Cardiac fibroblast (primary cell): ENCODE results near the gene UBFD1.

Source experiments
- DNase-seq, 2 donors: peaks; one replicate each; pipeline versions ENCODE4 v3.0.0 to v3.0.0-alpha.2; 2010; ENCODE audit warnings: low read depth in 2 of 2
- H3K4me3 ChIP-seq, 2 donors: replicated peaks in 1 of 2; 1 replicate in 1 of 2; 2 replicates in 1 of 2; pipeline ENCODE4 v1.5.1; 2011; ENCODE audit warnings: low read depth in 2 of 2, low read length in 2 of 2, mild to moderate bottlenecking in 2 of 2, moderate library complexity in 1 of 2
- TF ChIP-seq, protein P1 (sequence below): IDR thresholded peaks from one replicate; pipeline ENCODE4 v1.5.1; 2011; ENCODE audit warnings: low read depth, mild to moderate bottlenecking, low read length, inconsistent platforms

Gene UBFD1

DNA sequence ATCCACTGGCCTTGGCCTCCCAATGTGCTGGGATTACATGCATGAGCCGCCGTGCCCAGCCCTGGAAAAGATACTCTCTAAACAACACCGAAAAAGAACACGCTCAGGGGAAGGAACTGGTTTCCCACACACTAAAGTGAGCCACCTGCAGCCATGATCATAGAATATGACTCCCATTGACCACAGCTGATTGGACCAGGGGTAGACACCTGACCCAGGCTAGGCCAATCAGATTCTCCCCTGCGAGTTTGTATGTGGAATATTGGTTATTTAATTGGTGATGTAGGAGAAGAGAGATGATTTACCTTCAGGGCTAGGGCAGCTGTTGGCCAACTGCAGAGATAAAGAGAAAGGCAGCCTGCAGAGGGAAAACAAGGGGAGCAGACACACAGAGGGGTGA is 38.2 kb upstream of the UBFD1 start:
- no peak for DNase-seq
- H3K4me3 ChIP-seq, result no peak overlapping the region
- TF ChIP-seq, protein P1, sequence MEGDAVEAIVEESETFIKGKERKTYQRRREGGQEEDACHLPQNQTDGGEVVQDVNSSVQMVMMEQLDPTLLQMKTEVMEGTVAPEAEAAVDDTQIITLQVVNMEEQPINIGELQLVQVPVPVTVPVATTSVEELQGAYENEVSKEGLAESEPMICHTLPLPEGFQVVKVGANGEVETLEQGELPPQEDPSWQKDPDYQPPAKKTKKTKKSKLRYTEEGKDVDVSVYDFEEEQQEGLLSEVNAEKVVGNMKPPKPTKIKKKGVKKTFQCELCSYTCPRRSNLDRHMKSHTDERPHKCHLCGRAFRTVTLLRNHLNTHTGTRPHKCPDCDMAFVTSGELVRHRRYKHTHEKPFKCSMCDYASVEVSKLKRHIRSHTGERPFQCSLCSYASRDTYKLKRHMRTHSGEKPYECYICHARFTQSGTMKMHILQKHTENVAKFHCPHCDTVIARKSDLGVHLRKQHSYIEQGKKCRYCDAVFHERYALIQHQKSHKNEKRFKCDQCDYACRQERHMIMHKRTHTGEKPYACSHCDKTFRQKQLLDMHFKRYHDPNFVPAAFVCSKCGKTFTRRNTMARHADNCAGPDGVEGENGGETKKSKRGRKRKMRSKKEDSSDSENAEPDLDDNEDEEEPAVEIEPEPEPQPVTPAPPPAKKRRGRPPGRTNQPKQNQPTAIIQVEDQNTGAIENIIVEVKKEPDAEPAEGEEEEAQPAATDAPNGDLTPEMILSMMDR, result no peak

DNA sequence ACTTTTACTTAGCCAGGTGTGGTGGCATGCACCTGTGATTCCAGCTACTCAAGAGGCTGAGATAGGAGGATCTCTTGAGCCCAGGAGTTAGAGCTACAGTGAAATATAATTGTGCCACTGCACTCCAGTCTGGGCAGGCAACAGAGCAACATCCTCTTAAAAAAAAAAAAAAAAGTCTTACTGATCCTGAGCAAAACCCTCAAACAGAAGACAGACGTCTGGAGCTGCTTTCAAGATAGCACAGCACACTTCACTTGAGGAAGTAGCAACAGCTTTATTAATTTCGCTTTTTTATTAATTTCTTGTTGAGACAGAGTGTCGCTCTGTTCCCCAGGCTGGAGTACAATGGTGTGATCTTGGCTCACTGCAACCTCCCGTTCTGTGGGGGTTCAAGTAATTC is 37.0 kb upstream of the UBFD1 start:
- no peak for DNase-seq
- H3K4me3 ChIP-seq, result no peak overlapping the region
- TF ChIP-seq, protein P1, result no peak

DNA sequence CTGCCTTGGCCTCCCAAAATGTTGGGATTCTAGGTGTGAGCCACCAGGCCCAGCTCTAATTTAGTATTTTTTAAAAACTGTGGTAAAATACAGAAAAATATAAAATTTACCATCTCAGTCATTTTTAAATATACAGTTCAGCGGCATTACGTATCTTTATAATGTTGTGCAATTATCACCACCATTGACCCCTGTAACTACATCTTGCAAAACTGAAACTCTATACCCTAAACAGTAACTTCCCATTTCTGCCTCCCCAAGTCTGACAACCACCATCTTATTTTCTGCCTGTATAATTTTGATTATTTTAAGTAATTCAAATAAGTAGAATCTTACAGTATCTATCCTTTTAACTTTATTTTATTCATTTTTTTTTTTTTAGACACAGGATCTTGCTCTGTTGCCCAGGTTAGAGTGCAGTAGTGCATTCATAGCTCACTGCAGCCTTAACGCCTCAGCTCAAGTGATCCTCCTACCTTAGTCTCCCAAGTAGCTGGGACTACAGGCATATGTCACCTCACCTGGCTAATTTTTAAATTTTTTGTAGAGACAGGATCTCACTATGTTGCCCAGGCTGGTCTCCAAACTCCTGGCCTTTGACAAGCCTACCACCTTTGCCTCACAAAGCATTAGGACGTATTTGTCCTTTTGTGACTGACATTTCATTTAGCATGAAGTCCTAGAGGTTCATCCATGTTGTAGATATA is 36.3 kb upstream of the UBFD1 start:
- DNase-seq, result no peak
- H3K4me3 ChIP-seq, result no peak overlapping the region
- TF ChIP-seq, protein P1, result no peak

DNA sequence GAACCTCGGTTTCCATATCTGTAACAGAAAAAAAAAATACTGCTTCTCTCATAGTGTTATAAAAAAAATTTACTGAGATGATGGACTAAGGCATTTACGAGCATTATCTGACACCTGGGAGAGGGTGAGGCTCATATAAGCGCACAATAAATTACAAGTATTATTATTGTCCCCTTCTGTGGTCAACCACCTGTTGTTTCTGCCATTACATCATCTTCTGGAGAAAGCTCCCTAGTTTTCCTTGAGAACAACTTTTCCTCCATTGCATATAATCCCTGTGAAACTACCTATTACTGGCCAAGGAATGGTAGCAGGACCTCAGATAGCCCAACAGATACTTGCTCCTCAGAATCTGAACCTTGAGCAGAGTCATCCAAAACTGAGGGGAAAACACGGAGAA is 35.6 kb upstream of the UBFD1 start:
- H3K4me3 ChIP-seq, result no peak overlapping the region
- TF ChIP-seq, protein P1, result no peak
- no peak for DNase-seq

DNA sequence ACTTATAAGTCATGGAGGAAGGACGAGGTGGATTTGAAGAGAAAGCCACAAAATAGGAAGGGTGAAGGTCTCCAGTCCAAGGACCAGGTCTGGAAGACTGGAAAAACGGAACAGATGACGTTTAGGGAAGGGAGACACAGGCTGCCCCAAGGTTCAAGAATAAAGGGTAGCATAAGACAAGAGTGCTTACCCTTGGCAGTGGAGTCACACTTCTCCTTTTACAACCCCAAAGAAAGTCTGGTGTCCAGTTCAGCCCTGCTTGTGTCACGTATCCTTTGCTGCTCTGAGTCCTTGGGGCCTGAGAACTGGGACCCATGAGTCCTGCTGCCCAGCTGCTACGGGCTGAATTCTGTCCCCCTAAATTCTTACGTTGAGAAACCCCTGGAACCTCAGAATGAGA is 34.2 kb upstream of the UBFD1 start:
- no peak overlapping the region for H3K4me3 ChIP-seq
- no peak for DNase-seq

DNA sequence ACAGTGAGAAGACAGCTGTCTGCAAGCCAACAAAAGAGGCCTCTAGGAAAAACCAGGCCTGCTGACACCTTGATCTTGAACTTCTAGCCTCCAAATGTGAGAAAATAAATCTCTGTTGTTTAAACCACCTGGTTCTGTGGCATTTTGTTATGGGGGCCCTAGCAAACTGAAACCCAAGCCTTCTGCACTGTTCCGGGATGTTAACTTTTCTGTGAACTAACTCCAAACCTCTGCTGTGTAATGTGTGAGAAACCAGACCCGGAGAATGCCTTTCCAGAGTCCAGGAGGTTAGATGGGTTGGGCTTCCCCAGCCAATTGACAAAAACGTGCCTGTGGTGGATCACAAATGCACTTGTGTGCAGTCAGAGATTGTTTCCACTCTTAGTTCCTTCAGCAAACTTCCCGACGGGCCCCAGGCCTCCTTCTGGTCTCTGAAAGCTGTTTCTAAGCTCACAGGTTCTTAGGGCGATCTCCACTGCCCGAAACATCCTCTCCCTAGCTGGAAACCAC is 33.6 kb upstream of the UBFD1 start:
- no peak overlapping the region for H3K4me3 ChIP-seq
- no peak for DNase-seq
- TF ChIP-seq, protein P1, result no peak

More for the DNA sequence above, 34.2 kb upstream of the UBFD1 start:
- TF ChIP-seq, protein P1, result no peak

DNA sequence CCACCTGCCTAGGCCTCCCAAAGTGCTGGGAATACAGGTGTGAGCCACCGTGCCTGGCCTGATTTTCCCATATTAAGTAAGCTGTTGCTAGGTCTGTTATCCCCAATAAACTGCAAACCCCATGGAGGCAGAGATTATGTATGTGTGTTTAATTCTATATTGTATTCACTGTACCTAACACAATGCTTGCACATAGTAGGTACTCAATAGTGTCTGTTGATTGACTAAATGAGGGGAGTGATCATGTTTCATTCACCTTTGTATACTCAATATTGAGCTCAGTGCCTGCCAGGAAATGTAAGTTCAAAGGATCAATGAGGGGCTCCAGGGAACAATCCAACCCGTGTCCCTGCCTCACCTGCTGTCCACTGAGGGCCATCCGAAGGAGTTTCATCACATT is 32.6 kb upstream of the UBFD1 start:
- no peak overlapping the region for H3K4me3 ChIP-seq
- TF ChIP-seq, protein P1, result no peak
- DNase-seq, result no peak
